ENCODE data around the gene TTC39B.

DNA sequence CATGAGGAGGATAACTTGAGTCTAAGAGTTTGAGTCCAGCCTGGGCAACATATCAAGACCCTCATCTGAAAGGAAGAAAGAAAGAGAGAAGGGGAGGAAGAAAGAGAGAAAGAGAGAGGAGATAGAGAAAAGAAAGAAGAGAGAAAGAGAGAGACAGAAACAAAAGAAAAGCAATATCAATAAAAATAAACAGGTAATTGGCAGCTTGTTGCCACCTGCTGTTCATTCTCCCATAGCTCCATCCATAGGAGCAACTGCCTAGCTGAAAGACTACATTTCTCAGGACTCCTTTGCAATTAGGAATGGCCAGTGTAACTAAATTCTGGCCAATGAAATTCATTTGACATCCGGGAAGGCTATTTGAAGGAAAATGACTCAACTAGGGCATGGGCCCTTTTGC, 4.6 kb upstream of the TTC39B start:
- no peak for TF ChIP-seq POLR2A (IDR thresholded peaks at IDR 0.05)
- TF ChIP-seq, protein P1, sequence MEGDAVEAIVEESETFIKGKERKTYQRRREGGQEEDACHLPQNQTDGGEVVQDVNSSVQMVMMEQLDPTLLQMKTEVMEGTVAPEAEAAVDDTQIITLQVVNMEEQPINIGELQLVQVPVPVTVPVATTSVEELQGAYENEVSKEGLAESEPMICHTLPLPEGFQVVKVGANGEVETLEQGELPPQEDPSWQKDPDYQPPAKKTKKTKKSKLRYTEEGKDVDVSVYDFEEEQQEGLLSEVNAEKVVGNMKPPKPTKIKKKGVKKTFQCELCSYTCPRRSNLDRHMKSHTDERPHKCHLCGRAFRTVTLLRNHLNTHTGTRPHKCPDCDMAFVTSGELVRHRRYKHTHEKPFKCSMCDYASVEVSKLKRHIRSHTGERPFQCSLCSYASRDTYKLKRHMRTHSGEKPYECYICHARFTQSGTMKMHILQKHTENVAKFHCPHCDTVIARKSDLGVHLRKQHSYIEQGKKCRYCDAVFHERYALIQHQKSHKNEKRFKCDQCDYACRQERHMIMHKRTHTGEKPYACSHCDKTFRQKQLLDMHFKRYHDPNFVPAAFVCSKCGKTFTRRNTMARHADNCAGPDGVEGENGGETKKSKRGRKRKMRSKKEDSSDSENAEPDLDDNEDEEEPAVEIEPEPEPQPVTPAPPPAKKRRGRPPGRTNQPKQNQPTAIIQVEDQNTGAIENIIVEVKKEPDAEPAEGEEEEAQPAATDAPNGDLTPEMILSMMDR (IDR thresholded peaks at IDR 0.05), result peak in 2 of 7 experiments; percentile 17 to 20
